ENCODE measurements around the gene TM4SF18.

Gene TM4SF18

DNA sequence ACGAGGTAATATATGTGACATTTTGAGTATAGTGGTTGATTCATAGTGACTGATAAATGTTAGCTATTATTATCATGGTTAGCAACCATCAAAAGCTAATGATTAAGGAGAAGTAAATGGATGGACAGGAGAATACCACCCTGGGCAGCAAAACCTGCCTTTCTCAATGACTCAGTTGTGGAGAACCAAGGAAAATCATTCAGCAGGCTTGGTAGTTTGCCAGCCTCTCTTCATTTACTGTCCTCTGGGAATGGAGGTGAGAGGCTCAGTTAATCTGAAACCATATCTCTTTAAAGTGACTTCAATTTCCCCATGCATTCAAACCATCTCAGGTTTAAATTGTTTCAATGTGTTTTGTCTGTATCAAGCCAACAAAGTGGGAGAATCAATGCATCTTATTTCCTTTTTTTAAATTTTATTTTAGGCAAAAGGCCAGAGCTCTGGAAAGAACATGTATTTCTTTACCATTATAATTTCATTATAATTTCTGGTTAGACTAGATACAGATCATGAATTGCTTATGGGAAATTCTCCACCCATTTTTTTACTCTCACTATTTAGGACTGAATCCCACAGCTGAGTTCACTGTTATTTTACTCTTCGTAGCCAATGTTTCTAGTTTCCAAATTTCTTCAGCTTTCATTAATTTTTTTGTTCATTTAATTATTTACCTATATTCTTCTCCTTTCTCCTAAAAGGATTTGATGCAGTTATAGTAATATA is 2.7 kb downstream of the TM4SF18 start:
- no peak for DNase-seq (ENCODE audit: low read depth, low spot score)

DNA sequence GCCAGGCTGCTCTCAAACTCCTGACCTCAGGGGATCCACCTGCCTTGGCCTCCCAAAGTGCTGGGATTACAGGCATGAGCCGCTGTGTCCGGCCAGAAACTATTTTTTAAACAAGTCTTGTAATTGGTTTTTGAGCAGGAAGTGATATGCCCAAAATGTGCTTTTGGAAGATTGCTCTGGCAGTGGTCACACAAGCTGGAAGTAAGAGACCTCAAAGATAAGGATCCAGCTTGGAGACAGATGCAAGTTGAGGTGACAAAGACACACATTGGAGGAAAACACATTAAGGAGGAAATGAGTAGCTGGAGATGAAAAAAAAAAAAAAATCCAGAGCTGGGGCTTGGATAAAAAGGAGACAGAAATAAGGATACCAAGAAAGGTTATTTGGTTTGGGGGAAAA is 6.3 kb downstream of the TM4SF18 start:
- no peak for DNase-seq (ENCODE audit: low read depth, low spot score)

DNA sequence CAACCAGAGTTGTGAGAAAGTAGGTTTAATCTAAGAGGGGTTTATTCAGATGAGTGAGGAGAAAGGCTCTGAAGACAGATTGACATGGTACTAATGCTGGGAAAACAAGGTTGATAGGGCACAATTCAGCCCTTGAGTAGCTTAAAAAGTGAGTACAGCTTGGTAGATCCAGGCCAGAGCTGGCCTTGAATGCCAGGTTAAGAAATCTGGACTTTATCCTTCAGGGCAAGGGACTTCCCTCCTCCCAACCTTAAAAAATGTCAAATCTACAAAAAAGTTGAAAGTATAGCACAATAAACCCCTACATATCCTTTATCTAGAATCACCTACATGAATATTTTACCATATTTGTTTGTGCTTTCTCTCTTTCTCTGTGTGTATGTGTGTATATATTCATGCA is 7.9 kb downstream of the TM4SF18 start:
- no peak for DNase-seq (ENCODE audit: low read depth, low spot score)

DNA sequence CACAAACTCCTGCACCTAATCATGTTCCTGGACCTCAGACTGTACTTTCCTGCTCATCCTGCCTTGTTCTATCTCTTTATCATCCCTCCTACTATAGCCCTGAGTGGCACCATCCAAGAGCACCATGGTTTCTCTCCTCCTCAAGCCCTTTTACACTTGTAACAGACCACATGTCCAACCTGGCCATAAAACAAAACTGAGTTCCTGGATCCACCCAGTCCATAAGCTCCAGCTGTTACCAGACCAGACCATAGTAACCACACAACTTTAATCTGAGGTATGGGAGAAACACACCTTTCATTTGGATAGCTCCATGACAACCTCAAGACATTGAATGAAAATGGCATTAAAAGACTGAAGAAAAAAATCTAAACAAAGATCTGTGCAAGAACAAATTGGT is 9.1 kb downstream of the TM4SF18 start:
- no peak for DNase-seq (ENCODE audit: low read depth, low spot score)

DNA sequence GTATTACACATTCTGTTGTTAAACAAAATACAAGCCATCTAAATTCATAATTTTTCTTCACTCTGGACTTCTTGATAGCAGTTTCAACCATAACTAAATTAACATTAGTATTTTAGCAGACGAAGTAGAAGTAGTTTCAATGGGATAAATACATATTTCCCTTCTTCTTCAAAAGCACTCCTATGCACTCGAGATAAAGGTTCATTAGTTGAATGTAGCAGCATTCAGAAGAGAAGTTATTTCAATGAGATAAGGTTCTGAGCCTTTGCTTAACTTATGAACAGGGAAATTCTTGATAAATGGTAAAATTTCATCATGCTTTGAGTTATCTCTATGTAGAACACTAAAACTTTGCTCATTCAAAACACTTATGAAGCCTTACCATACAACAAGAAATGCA is 11.8 kb downstream of the TM4SF18 start:
- DNase-seq (ENCODE audit: low read depth, low spot score) = no peak

DNA sequence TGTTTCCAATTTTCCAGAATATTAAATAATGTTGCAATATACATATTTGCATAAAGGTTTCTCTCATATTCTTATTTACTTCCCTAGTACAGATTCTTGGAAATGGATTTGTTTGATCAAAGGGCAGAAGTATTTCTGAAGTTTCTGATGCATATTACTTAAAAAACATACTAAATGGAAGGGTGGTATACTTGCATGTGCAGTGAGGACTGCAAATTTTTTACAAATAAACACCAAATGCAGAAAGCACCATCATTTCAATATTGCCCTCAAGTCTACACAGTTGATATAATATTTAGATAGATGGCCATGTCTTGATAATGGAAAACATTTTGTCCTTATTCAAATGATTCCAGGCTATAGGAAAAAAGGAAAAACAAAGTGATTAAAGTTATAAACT is 12.3 kb downstream of the TM4SF18 start:
- no peak for DNase-seq (ENCODE audit: low read depth, low spot score)

DNA sequence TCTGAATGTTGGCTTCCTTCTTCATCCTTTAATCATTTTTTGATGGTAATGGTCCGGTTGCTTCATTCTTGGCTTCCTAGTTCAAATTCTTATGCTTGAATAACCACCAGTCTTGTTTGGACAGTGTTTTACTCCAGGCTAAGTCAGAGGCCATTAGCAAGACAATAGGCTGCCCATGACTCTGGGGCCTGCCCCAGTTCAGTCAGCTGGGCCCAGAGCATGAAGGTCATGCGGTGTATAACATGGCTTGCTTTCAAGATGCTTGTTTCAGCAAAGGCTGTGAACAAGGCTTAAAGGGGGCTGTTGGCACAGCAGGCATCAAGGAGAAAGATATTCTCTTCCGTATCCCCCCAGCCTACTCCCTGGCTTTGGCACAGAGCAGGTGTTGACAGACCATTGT is 13.7 kb downstream of the TM4SF18 start:
- DNase-seq (ENCODE audit: low read depth, low spot score) = no peak

DNA sequence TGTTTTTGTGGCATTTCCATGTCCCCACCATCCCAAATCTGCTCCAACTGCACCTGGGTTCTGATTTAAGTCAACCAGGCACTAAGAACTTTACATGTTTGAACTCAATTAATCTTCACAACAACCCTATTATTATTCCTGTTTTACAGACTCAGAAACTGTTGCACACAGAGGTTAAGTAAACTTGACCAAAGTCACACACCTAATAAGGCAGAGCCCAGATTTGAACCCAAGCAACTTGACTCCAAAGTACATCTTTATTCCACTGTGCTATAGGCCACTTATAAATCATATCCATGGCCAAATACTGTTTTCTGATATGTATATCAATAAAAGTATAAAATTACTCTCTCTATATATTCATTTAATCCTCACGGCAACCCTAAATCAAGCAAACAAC is 16.4 kb downstream of the TM4SF18 start:
- DNase-seq (ENCODE audit: low read depth, low spot score) = no peak

DNA sequence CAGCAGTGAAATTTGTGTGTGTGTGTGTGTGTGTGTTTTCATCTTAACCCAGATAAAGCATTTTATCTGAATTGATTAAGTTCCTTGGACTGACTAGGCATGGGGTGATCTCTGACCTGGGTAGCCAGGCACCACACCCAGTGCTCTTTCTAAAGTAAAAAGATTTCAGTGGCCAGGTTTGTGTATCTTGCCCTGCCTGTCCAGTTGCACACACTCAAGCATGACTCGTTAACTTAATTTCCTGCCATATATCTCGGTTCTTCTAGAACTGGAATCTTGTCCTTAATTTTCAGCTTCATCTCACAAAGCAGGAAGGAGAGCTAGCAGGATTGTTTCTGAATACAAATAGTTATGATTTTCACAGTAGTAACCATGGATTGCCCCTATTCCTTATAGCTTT is 17.0 kb downstream of the TM4SF18 start:
- DNase-seq (ENCODE audit: low read depth, low spot score) = no peak

DNA sequence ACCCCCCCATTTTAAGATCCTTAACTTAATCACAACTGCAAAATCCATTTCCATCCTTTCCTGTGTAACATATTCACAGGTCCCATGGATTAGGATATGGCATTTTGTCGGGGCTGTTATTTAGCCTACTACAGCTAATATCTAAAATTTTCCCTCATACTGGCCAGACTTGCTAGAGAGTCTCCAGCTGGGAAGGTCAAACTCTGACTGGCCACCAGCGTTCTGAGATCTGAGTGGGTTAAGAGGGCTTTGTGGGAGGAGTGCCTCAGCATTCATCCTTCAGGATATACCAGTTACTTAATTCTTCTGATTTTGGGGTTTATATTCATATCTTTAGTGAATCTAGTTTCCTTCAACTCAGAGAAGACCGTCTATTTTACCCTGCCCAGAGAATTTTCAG is 17.7 kb downstream of the TM4SF18 start:
- DNase-seq (ENCODE audit: low read depth, low spot score) = no peak

DNA sequence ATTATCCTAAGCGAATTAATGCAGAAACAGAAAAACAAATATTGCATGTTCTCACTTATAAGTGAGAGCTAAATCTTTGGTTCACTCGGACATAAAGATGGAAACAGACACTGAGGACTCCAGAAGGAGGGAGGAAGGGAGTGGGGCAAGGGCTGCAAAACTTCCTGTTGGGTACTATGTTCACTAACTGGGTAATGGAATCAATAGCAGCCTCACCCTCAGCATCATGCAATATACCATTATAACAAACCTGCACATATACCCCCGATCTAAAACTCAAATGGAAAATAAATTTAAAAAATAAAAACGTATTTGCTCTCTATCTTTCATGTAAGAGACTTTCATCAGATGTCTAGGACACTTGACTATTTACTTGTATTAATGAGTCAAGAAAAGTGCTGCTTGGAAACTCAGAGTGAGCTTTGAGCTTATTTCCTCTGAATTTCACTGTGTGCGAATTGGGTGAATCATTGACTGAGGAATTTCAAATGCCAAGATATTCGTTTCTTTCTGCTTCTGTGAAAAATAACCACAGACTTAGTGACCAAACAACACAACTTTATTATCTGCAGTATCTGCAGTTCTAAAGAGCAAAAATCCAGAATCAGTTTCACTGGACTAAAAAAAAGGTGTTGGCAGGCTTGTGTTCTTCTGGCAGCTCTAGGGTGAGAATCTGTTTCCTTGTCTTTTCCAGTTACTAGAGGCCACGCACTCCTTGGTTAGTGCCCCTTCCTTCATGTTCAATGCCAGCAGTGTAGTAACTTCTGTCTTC is 18.4 kb downstream of the TM4SF18 start:
- DNase-seq (ENCODE audit: low read depth, low spot score) = no peak

DNA sequence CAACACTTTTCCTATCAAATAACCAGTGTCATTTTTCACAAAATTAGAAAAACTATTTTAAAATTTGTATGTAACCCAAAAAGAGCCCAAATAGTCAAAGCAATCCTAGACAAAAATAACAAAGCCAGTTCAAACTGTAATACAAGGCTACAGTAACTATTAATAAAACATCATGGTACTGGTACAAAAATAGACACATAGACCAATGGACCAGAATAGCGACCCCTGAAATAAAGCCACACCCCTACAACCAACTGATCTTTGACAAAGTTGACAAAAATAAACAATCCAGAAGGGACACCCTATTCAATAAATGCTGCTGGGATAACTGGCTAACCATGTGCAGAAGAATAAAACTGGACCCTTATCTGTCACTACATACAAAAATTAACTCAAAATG is 19.9 kb downstream of the TM4SF18 start:
- no peak for DNase-seq (ENCODE audit: low read depth, low spot score)

DNA sequence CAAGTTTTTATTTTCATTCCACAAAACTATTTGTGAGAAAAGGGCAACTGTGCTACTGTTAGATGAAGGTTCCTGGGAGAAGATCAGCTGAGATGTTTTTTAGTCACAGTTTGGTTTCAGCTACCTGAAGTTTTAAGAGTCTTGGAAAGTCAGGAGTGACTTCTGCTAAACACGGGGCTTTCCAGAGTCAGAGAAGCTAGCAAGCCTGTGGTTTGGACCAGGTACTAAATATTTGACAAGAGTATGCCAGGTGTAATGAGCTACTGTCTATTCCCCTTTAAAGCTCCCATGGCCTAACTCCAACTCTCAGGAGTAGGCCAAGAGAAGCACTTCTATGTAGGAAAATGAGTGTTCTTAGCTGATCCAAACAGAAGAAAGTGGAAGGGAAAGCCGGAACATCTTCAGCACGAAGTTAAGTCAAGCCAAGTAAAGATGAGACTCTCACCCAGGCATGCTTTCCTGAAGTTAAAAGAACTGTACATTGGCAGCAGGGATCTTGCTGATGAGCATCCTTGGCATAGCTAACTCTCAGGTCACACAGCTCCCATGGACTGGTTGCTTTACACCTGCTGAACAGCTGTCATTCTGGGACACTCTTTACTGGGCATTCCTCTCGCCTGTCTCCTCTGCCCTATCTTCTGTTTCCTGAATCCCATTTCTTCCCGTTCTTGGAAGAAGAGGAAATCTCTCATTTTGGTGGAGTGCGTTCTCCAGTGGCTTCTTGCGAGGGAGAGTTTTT is 22.5 kb downstream of the TM4SF18 start:
- no peak for DNase-seq (ENCODE audit: low read depth, low spot score)

DNA sequence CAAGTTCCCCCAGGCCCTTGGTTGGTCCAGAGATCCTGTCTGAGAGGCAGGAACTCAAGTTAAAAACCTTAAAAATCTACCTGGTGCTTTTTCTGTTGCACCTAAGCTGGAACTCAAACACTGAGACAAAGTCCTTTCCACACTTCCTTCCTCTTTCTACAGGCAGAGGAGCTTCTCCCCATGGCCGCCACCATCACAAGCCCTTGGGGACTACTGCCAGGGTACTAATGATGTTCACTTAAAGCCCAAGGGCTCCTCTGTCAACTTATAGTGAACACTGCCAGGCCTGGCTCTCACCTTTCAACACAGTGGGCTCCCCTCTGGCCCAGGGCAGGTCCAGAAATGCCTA is 26.0 kb downstream of the TM4SF18 start:
- DNase-seq (ENCODE audit: low read depth, low spot score) = no peak

DNA sequence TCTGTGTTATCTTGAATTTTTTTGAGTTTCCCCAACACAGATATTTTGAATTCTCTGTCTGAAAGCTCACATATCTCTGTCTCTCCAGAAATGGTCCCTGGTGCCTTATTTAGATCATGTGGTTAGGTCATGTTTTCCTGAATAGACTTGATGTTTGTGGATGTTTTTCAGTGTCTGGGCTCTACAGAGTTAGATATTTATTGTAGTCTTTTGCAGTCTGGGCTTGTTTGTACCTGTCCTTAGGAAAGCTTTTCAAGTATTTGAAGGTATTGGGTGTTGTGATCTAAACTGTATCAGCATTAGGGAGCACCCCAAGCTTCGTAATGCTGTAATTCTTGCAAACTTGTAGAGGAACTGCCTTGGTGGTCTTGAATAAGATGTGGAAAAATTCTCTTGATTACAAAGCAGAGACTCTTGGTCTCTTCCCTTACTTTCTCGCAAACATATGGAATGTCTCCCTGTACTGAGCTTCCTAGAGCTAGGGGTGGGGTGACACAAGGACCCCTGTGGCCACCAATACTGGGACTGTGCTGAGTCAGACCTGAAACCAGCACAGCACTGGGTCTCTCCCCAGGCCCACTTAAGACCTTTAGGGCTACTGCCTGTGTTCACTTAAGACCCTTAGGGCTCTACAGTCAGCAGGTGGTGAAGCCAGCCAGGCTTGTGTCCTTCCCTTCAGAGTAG is 26.5 kb downstream of the TM4SF18 start:
- DNase-seq (ENCODE audit: low read depth, low spot score) = no peak

DNA sequence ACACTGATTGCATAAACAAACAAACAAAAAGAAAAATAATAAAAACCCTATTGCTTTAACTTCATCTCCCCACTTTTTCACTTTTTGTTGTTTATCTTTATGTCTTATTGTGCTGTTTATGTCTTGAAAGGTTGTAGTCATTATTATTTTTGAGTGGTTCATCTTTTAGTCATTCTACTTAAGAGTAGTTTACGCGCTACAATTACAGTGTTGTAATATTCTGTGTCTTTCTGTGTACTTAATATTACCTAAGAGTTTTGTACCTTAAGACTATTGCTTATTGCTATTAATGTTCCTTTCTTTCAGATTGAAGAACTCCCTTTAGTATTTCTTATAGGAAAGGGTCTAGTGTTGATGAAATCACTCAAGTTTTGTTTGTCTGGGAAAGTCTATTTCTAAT is 28.1 kb downstream of the TM4SF18 start:
- DNase-seq (ENCODE audit: low read depth, low spot score) = no peak

DNA sequence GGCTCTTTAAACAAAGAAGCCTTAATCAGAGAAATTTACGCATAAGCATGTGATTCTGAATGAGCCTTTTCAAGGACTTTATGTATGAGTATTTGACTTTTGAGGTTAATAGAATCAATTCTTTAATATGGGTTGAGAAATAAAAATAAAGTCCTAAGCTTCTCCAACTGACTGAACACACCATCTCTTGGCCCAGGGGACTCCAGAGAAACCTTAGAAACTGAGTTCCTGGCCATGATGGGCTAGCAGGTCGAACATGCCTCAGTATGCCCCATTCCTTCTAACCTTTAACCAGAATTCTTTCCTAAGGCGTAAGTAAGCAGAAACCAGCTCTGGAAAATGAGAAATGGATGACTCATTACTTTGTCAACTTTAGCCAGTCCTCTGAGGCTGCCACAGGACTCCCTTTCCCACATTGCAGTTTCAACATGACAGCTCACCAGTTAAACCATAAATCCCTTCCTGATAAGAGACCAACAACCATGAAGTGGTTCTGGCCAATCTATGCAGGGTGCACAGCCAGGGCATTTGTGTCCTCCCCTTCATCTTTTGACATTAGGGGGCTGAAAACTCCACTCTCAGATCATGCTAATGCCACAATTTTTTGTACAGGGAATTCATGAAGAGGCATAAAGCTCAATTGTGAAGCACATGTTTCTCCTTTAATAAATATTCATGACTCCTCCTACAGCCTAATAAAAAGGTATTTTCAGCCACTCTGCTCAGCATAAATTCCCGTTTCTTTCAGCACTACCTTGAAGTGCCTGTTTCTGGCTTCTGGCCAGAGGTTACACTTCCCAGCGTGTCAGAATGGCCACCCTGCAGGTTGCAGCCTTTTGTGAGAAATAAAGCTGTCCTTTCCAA is 33.3 kb downstream of the TM4SF18 start:
- no peak for DNase-seq (ENCODE audit: low read depth, low spot score)

DNA sequence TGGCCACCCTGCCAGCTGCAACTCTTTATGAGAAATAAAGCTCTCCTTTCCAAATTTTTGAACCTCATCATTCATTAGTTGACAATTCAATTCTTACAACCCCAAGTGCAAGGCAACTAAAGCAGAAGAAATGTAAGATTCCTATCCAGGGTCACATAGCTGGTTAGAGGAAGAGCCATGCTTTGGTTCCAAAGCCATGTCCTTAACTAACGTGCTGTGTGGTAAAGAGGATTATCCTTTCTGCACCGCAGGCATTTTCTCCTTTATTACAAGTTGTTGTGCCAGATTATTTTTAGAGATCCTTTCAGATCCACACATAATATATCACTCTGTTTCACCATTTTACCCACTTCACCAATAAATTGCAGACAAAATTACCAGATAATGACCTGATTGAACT is 36.5 kb downstream of the TM4SF18 start:
- DNase-seq (ENCODE audit: low read depth, low spot score) = no peak

DNA sequence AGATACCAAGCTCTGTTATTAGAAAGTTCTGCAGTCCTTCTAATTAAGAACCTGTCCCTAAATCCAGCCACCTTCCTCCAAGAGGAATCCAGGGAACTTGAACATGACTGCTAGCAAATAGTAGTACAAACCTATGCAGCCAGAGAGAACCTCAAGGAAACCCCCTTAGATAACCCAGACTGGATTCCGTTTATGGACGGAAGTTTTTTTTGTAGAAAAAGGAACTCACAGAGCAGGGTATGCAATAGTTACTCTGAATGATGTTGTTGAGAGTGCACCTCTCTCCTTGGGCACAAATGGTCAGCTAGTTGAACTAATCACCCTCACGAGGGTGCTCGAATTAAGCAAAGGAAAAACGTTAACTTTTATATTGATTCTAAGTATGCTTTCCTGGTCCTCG is 40.8 kb downstream of the TM4SF18 start:
- no peak for DNase-seq (ENCODE audit: low read depth, low spot score)

DNA sequence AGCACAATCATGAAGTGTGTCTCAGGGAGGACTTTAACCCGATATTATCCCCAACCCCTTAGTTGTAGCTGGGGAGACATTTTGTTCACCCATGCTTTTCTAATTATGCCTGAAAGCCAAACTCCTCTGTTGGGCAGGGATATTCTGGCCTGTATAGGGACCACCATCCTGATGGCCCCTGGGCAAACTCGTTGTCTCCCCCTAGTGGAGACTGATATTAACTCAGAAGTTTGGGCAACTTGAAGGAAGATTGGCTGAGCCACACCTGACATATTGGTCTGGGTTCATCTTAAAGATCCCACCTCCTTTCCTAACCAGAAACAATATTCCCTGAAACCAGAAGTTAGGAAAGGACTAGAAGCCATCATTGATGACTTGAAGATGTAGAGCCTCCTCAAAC is 42.3 kb downstream of the TM4SF18 start:
- DNase-seq (ENCODE audit: low read depth, low spot score) = no peak

DNA sequence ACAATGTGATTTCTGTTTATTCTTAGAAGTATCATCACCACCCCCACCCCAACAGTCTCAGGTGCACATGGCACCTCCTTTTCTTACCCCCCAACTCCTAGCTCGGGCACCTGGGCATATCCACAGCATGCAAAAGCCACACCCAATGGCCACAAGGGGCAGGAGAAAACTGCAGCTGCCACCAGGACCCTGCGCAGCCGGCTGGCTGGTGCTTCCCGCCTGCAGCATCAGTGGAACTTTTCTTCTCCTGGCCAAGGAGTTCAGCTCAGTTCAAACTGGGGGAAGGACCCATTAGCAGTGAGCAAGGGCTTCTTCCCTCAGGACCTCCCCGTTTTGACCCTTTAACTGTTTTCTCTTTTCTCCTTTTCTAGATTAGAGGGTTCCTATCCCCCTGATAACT is 44.8 kb downstream of the TM4SF18 start:
- DNase-seq (ENCODE audit: low read depth, low spot score) = no peak
